ENCODE data around the gene PLXNA4.

- TF ChIP-seq HDAC2 (IDR thresholded peaks at IDR 0.05), result no peak
- TF ChIP-seq EP300 (IDR thresholded peaks at IDR 0.05), result no peak
- TF ChIP-seq PHF8 (IDR thresholded peaks at IDR 0.05; ENCODE audit: borderline replicate concordance, low read depth), result no peak
Measured at GRCh38 chr7:132135746-132136385, 440.4 kb downstream of the PLXNA4 start.

All from A549 (cell line).